KMS-11 (cell line): Measurements from ENCODE around the gene GADD45B.
"Not testable (repeated sequence)": the region's sequence is repeated elsewhere in the genome, so short reads cannot be mapped to it uniquely, and the experiment has no call there.

ENCODE experiments used
- H2AFZ ChIP-seq: fragments of 200-600 bp; sonication (generic); 2 replicates; pipeline ENCODE4 v1.6.1; 2016; ENCODE audit warnings: antibody characterized with exemption, mixed run types, low read depth
- H3K27ac ChIP-seq: fragments of 200-600 bp; sonication (generic); 2 replicates; pipeline ENCODE4 v1.6.1; 2016; ENCODE audit warnings: mild to moderate bottlenecking, mixed run types
- H3K27me3 ChIP-seq: fragments of 200-600 bp; sonication (generic); 2 replicates; pipeline ENCODE4 v1.6.1; 2017; ENCODE audit warnings: mild to moderate bottlenecking, low read depth, mixed run types, moderate library complexity; ENCODE audit not compliant: insufficient read depth
- H3K36me3 ChIP-seq: fragments of 200-600 bp; sonication (generic); 2 replicates; pipeline ENCODE4 v1.6.1; 2017; ENCODE audit warnings: mild to moderate bottlenecking, mixed run types; ENCODE audit not compliant: insufficient read depth
- H3K4me1 ChIP-seq: fragments of 200-600 bp; sonication (generic); 2 replicates; pipeline ENCODE4 v1.6.1; 2016; ENCODE audit warnings: mild to moderate bottlenecking, low read depth, mixed run types; ENCODE audit not compliant: poor library complexity, severe bottlenecking
- H3K4me2 ChIP-seq: fragments of 200-600 bp; sonication (generic); 2 replicates; pipeline ENCODE4 v1.7.0; 2016; ENCODE audit warnings: mild to moderate bottlenecking, mixed run types
- H3K4me3 ChIP-seq: fragments of 200-600 bp; sonication (generic); IDR thresholded peaks from 2 replicates; pipeline ENCODE4 v1.6.1; 2017; ENCODE audit warnings: low read depth, low read length, mixed read lengths; ENCODE audit not compliant: insufficient read depth
- H3K79me2 ChIP-seq: fragments of 200-600 bp; sonication (generic); 2 replicates; pipeline ENCODE4 v1.6.1; 2016; ENCODE audit warnings: low read depth, mixed run types; ENCODE audit not compliant: insufficient read depth
- H3K9ac ChIP-seq: fragments of 200-600 bp; sonication (generic); 2 replicates; pipeline ENCODE4 v1.6.1; 2016; ENCODE audit warnings: mild to moderate bottlenecking, mixed run types
- H4K20me1 ChIP-seq: fragments of 200-600 bp; sonication (generic); 2 replicates; pipeline ENCODE4 v1.6.1; 2016; ENCODE audit warnings: mild to moderate bottlenecking, mixed run types; ENCODE audit not compliant: insufficient read depth
- TF ChIP-seq, protein P1 (sequence below): fragments of 200-600 bp; sonication (generic); conservative IDR thresholded peaks from 2 replicates; pipeline ENCODE4 v1.6.1; 2017; ENCODE audit warnings: low read depth, mild to moderate bottlenecking, antibody characterized with exemption, low read length, moderate library complexity, mixed read lengths

The GADD45B gene

DNA sequence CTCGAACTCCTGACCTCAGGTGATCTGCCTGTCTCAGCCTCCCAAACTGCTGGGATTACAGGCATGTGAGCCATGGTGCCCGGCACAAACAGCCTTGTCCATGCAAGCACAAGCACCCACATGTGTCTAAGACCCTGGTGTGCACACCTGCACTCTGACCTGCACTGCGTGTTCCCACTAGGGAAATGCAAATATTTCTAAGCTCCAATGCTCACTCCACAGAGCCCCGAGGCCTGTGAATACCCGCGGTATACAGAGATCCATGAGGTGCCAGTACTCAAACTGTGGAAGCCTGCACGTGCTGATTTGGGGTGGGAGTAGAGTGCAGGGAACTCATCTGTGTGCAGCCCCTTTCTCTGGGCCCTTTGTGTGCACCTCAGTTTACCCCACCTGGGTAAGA is 14.7 kb downstream of the GADD45B start:
- Histone ChIP-seq H4K20me1 (no peaks in the 10 kb centered on the region), H3K4me2 (peak overlapping the region; percentile 92), H3K79me2 (no peaks in the 10 kb centered on the region), H3K4me3 (no peak overlapping the region), H3K9ac (peak overlapping the region; percentile 35; the same call in 1 of the 2 replicates), H3K4me1 (peaks cover 49% of the 10 kb centered on the region), H3K27me3 (0 out of 2 replicates have a peak, but pooled peaks cover 3% of the 10 kb centered on the region), H2AFZ (peak overlapping the region; percentile 73), H3K27ac (peak overlapping the region; percentile 58), H3K36me3 (no peaks in the 10 kb centered on the region)
- TF ChIP-seq, protein P1, sequence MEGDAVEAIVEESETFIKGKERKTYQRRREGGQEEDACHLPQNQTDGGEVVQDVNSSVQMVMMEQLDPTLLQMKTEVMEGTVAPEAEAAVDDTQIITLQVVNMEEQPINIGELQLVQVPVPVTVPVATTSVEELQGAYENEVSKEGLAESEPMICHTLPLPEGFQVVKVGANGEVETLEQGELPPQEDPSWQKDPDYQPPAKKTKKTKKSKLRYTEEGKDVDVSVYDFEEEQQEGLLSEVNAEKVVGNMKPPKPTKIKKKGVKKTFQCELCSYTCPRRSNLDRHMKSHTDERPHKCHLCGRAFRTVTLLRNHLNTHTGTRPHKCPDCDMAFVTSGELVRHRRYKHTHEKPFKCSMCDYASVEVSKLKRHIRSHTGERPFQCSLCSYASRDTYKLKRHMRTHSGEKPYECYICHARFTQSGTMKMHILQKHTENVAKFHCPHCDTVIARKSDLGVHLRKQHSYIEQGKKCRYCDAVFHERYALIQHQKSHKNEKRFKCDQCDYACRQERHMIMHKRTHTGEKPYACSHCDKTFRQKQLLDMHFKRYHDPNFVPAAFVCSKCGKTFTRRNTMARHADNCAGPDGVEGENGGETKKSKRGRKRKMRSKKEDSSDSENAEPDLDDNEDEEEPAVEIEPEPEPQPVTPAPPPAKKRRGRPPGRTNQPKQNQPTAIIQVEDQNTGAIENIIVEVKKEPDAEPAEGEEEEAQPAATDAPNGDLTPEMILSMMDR: no peak

DNA sequence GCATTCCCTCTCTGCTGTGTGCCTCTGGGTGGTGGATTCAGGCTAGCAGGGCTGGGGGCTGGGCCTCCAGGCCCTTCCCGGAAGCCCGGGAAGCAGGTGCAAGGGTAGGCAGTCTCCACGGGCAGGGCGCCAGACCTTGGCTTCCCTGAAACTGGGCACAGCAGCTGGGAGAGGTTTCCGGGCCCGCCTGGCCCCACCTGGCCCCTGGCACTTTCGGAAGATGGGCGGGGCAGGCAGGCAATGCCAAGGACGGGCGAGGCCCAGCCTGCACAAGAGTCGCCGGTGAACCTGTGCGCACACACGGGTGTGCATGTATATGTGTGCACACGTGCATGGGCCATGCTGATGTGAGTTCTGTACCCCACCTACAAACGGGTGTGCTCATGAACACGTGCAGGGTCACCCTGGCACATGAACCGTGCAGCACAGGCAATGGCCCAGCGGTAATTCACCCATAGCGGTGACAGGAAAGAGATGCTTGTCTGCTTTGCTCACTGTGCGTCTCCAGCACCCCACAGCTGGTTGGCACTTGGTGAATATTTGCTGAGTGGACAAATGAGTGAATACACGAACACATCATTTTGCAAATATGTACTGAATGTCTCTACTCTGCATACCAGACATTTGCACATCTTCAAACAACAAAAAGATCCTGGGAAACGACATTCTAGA is 15.3 kb downstream of the GADD45B start:
- peak overlapping the region; percentile 73 for H2AFZ ChIP-seq
- 0 out of 2 replicates have a peak, but pooled peaks cover 3% of the 10 kb centered on the region for H3K27me3 ChIP-seq
- H3K79me2 ChIP-seq: no peaks in the 10 kb centered on the region
- H3K36me3 ChIP-seq: no peaks in the 10 kb centered on the region
- H3K4me2 ChIP-seq: peak overlapping the region; percentile 92
- H3K4me1 ChIP-seq: peaks cover 55% of the 10 kb centered on the region
- peak overlapping the region; percentile 35; the same call in 1 of the 2 replicates for H3K9ac ChIP-seq
- peak overlapping the region; percentile 58 for H3K27ac ChIP-seq
- H4K20me1 ChIP-seq: no peaks in the 10 kb centered on the region
- TF ChIP-seq, protein P1: no peak
- no peak overlapping the region for H3K4me3 ChIP-seq

DNA sequence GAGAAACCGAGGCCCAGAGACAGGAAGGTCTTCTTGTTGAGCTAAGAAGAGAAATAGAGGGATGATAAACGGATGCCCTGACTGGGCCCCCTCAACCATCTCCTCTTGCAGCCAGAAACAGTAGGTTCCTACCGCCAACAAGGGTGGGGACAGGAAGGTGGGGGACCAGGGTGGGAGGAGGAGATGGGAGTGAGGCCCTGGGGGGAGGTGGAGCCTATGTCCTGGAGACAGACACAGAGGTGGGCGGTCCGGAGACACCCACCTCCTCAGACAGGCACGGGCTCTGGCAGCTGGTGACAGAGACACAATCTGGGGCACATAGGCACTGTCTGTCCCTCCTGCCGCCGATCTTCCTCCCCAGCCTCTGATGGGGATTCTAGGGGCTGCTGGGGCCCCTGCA is 16.9 kb downstream of the GADD45B start:
- Histone ChIP-seq H4K20me1 (no peaks in the 10 kb centered on the region), H3K79me2 (no peaks in the 10 kb centered on the region), H3K4me3 (no peak overlapping the region), H2AFZ (no peak overlapping the region), H3K4me1 (peaks cover 57% of the 10 kb centered on the region), H3K27me3 (0 out of 2 replicates have a peak, but pooled peaks cover 3% of the 10 kb centered on the region), H3K4me2 (no peak overlapping the region), H3K9ac (no peak overlapping the region), H3K36me3 (no peaks in the 10 kb centered on the region), H3K27ac (no peak overlapping the region)
- TF ChIP-seq, protein P1: no peak

DNA sequence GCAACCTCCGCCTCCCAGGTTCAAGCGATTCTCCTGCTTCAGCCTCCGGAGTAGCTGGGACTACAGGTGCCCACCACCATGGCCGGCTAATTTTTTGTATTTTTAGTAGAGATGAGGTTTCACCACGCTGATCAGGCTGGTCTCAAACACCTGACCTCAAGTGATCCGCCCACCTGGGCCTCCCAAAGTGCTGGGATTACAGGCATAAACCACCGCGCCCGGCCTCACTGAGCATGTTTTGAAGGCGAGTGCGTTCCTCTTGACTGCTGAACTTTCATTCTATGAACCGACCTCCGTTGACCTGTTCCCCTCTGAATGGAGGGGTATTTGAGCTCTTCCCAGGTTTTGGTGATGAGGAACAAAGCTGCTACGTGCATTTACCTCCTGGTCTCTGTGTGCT is 17.5 kb downstream of the GADD45B start:
- not testable (repeated sequence) for H3K4me3 ChIP-seq, H2AFZ ChIP-seq, H3K9ac ChIP-seq, H4K20me1 ChIP-seq, H3K27ac ChIP-seq, H3K4me2 ChIP-seq, H3K79me2 ChIP-seq, H3K36me3 ChIP-seq, H3K27me3 ChIP-seq
- H3K4me1 ChIP-seq: peaks cover 57% of the 10 kb centered on the region

DNA sequence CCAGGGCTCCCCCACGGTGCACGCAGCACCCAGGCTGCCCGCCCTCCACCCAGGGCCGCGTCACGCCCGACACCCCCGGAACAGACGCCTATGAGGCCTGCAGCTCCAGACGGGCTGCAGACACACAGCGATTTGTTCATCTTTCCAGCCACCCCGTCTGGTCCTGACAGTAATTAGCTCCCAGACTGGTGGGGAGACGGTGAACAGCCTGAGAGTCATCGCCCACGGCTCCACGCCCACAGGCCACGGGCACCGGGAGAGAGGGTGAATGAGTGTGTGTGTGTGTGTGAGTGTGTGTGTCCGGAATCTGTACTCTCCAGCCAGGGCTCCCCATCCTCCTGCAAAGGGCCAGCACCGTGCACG is 18.1 kb downstream of the GADD45B start:
- H3K4me2 ChIP-seq: peak overlapping the region; percentile 90; the same call in 1 of the 2 replicates
- no peaks in the 10 kb centered on the region for H4K20me1 ChIP-seq
- no peaks in the 10 kb centered on the region for H3K79me2 ChIP-seq
- no peak overlapping the region; the same call in 1 of the 2 replicates for H2AFZ ChIP-seq
- H3K27me3 ChIP-seq: 0 out of 2 replicates have a peak, but pooled peaks cover 3% of the 10 kb centered on the region
- peaks cover 57% of the 10 kb centered on the region for H3K4me1 ChIP-seq
- no peak overlapping the region for H3K9ac ChIP-seq
- TF ChIP-seq, protein P1: no peak
- H3K36me3 ChIP-seq: no peaks in the 10 kb centered on the region
- no peak overlapping the region for H3K4me3 ChIP-seq
- no peak overlapping the region for H3K27ac ChIP-seq
